PFSK-1 (cell line): ENCODE data around the gene LTBP2.

Experiments used
- POLR2AphosphoS5 ChIP-seq: IDR thresholded peaks from 2 replicates; pipeline ENCODE4 v1.6.1; 2012; ENCODE audit warnings: low read depth, mild to moderate bottlenecking, control low read depth, low read length, moderate library complexity
- SIN3A ChIP-seq: IDR thresholded peaks from 2 replicates; pipeline ENCODE4 v1.6.1; 2012; ENCODE audit warnings: mild to moderate bottlenecking, low read length, moderate library complexity, borderline replicate concordance; ENCODE audit not compliant: insufficient read depth

DNA sequence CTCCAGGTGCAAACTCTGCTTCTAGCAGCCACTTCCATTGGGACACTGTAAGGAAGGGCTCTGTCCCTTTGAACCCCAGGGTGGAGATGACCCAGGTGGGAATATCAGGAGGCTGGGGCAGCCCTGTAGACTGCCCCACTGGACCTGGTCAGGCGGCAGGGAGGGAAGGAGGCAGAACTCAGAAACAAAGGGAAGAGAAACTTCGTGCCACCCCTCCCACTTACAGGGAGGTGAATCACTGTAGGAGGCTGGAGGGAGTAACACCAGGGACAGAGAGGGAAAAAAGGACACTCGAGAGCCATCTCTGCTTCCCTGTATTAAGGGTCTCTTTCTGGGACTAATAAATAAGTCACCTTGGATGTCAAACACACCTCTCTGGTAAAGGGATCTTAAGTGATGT is 81.0 kb downstream of the LTBP2 start:
- TF ChIP-seq SIN3A = no peak
- no peak for TF ChIP-seq POLR2AphosphoS5
